Lung (tissue), 12 donors: ENCODE measurements around the gene TRPM3. TPM values are rescaled to one million over a fixed set of nuclear protein-coding genes. Genes with fewer than 3 reads are reported as not detected.

Source experiments
- ATAC-seq: fragments of 200-7000 bp; cut with Tn5 transposase; one replicate; pipeline ENCODE4 v1.9.1; 2020; ENCODE audit warnings: moderate number of reproducible peaks; ENCODE audit not compliant: insufficient read depth, low FRiP score
- DNase-seq, 3 donors: peaks; one replicate each; pipeline ENCODE4 v3.0.0-alpha.2; 2013 to 2017
- H3K27ac ChIP-seq, 2 donors: one replicate each; pipeline ENCODE4 v1.5.1; 2013; ENCODE audit warnings: mild to moderate bottlenecking in 2 of 2, moderate library complexity in 2 of 2, control low read depth in 1 of 2, inconsistent platforms in 1 of 2, low read depth in 1 of 2, low read length in 1 of 2
- H3K27me3 ChIP-seq, 3 donors: one replicate each; pipeline ENCODE4 v1.5.1; 2013; ENCODE audit warnings: low read length in 2 of 3; ENCODE audit not compliant: control insufficient read depth in 3 of 3, insufficient read depth in 3 of 3
- H3K36me3 ChIP-seq, 4 donors: one replicate each; pipeline ENCODE4 v1.5.1; 2013; ENCODE audit warnings: low read length in 4 of 4, mild to moderate bottlenecking in 1 of 4, moderate library complexity in 1 of 4; ENCODE audit not compliant: control insufficient read depth in 4 of 4, insufficient read depth in 4 of 4
- H3K4me1 ChIP-seq, 5 donors: one replicate each; pipeline ENCODE4 v1.5.1; 2013; ENCODE audit warnings: low read length in 5 of 5, mild to moderate bottlenecking in 2 of 5, moderate library complexity in 1 of 5; ENCODE audit not compliant: control insufficient read depth in 5 of 5, insufficient read depth in 5 of 5
- H3K4me3 ChIP-seq: one replicate; pipeline ENCODE4 v1.5.1; 2013; ENCODE audit warnings: mild to moderate bottlenecking, control low read depth, moderate library complexity
- H3K9ac ChIP-seq, 2 donors: one replicate each; pipeline ENCODE4 v1.5.1; 2013; ENCODE audit warnings: low read length in 2 of 2, control low read depth in 1 of 2; ENCODE audit not compliant: insufficient read depth in 1 of 2
- H3K9me3 ChIP-seq, 4 donors: one replicate each; pipeline ENCODE4 v1.5.1; 2013; ENCODE audit warnings: low read length in 3 of 4, mild to moderate bottlenecking in 1 of 4, moderate library complexity in 1 of 4; ENCODE audit not compliant: control insufficient read depth in 4 of 4, insufficient read depth in 3 of 4
- CTCF ChIP-seq: IDR thresholded peaks from 2 replicates; pipeline ENCODE4 v1.5.1; 2012; ENCODE audit warnings: mild to moderate bottlenecking; ENCODE audit errors: control extremely low read depth, extremely low read depth
- WGBS, 2 donors: extraction: QIAGEN DNeasy Blood & Tissue Kit; methylation state at CpG; one replicate each; pipeline ENCODE4 v1.1.7; 2013; 5-methylcytosine and 5-hydroxymethylcytosine counted together
- polyA plus RNA-seq, 2 donors: library from polyadenylated mRNA; stranded (reverse); fragments of 200-250 nt; gene quantifications; one replicate each; pipeline ENCODE4 v1.2.1, GENCODE V29; 2013
- total RNA-seq, 2 donors: library from RNA; depleted of rRNA in 1 of 2; stranded (reverse); fragments of >200 nt in 1 of 2; gene quantifications; one replicate each; pipeline ENCODE4 v1.2.1, GENCODE V29; 2014 to 2021
- donor health status: control.
- donor health status: control.
- donor health status: Bipolar disorder and iron deficiency.
- donor health status: healthy.
- donor health status: DM: yes; HTN: yes; CAD: no.

TRPM3 gene
- total and polyA plus RNA-seq, 4 donors: 0.02 to 1.4 (median 0.49) TPM; not detected in 1

GRCh38 chr9:70852711-70853240 is 268.6 kb downstream of the TRPM3 start:
- no peaks in the 10 kb centered on the region for H3K27me3 ChIP-seq
- no peak overlapping the region for H3K27ac ChIP-seq
- H3K9me3 ChIP-seq: no peaks in the 10 kb centered on the region
- no peaks in the 10 kb centered on the region for H3K4me1 ChIP-seq
- no peak for TF ChIP-seq CTCF
- DNase-seq: no peak
- no peak for ATAC-seq
- H3K4me3 ChIP-seq: no peak overlapping the region
- H3K36me3 ChIP-seq: no peaks in the 10 kb centered on the region
- H3K9ac ChIP-seq: no peak overlapping the region
- WGBS, 2 donors: 63 to 79% methylated on average over 1 of the region's 1 CpG

GRCh38 chr9:70840266-70840665 is 281.2 kb downstream of the TRPM3 start:
- no peak for TF ChIP-seq CTCF
- no peaks in the 10 kb centered on the region for H3K4me1 ChIP-seq
- 79 to 86% methylated on average over 2 of the region's 2 CpGs for WGBS, 2 donors
- no peak overlapping the region for H3K4me3 ChIP-seq
- DNase-seq (no peak), ATAC-seq (no peak)
- no peaks in the 10 kb centered on the region for H3K27me3 ChIP-seq
- no peak overlapping the region for H3K27ac ChIP-seq
- H3K9me3 ChIP-seq: no peaks in the 10 kb centered on the region
- H3K36me3 ChIP-seq: no peaks in the 10 kb centered on the region
- no peak overlapping the region for H3K9ac ChIP-seq

- Histone ChIP-seq H3K4me1 (no peaks in the 10 kb centered on the region), H3K27ac (no peak overlapping the region), H3K36me3 (no peaks in the 10 kb centered on the region), H3K9ac (no peak overlapping the region), H3K4me3 (no peak overlapping the region), H3K27me3 (no peaks in the 10 kb centered on the region), H3K9me3 (no peaks in the 10 kb centered on the region)
- no peak for DNase-seq
- ATAC-seq: no peak
- TF ChIP-seq CTCF: no peak
- 82 to 92% methylated on average over 4 of the region's 4 CpGs for WGBS, 2 donors
Observed at GRCh38 chr9:70835323-70835722, 286.1 kb downstream of the TRPM3 start.

GRCh38 chr9:70832492-70832891 is 288.9 kb downstream of the TRPM3 start:
- Histone ChIP-seq H3K4me1 (no peaks in the 10 kb centered on the region), H3K36me3 (no peaks in the 10 kb centered on the region), H3K4me3 (no peak overlapping the region), H3K9me3 (no peaks in the 10 kb centered on the region), H3K9ac (no peak overlapping the region), H3K27ac (no peak overlapping the region), H3K27me3 (no peaks in the 10 kb centered on the region)
- no peak for ATAC-seq
- no peak for TF ChIP-seq CTCF
- DNase-seq: no peak
